B cell (primary cell): Measurements from ENCODE around the gene USP7. TPM values are rescaled to one million over a fixed set of nuclear protein-coding genes. Genes with fewer than 3 reads are reported as not detected.

Experiments used
- ATAC-seq: fragments of 200-7000 bp; cut with Tn5 transposase; one replicate; pipeline ENCODE4 v1.10.0; 2021; ENCODE audit warnings: low read depth, mild to moderate bottlenecking, moderate number of reproducible peaks, moderate library complexity
- CTCF ChIA-PET: fragments of 350-600 bp; sonication (Branson Sonifier 250); formaldehyde crosslinking; loops from one replicate; lab custom pipeline; 2021; ENCODE audit warnings: antibody characterized with exemption, inconsistent platforms; lab: Charles Lee
- POLR2A ChIA-PET: fragments of 350-600 bp; sonication (Branson Sonifier 250); formaldehyde crosslinking; loops from one replicate; lab custom pipeline; 2021; ENCODE audit warnings: antibody characterized with exemption; lab: Charles Lee
- DNase-seq: peaks from one replicate; pipeline ENCODE4 v3.0.0; 2013
- H2AFZ ChIP-seq: 2 replicates; pipeline ENCODE4 v1.6.1; 2012; ENCODE audit warnings: mild to moderate bottlenecking, low read depth, low read length; ENCODE audit not compliant: insufficient read depth, poor library complexity, severe bottlenecking
- H3K27ac ChIP-seq, 2 donors: 1 replicate in 1 of 2; 2 replicates in 1 of 2; pipeline ENCODE4 v1.5.1; 2012 to 2013; ENCODE audit warnings: low read length in 2 of 2, mild to moderate bottlenecking in 2 of 2, moderate library complexity in 1 of 2
- H3K27me3 ChIP-seq, 4 experiments: fragments of 200-600 bp in 1 of 4; sonication (generic) in 1 of 4; replicated peaks in 1 of 4; 1 replicate in 2 of 4; 2 replicates in 2 of 4; pipeline versions ENCODE4 v1.6.1 to v1.7.0; 2013 to 2016; ENCODE audit warnings: low read length in 3 of 4, mild to moderate bottlenecking in 2 of 4, mixed read lengths in 1 of 4, moderate library complexity in 1 of 4; ENCODE audit not compliant: insufficient read depth in 4 of 4, control insufficient read depth in 3 of 4; ENCODE audit errors: control extremely low read depth in 1 of 4
- H3K36me3 ChIP-seq, 2 experiments: replicated peaks in 1 of 2; 1 replicate in 1 of 2; 2 replicates in 1 of 2; pipeline versions ENCODE4 v1.6.1 to v1.7.1; 2013; ENCODE audit warnings: low read length in 1 of 2; ENCODE audit not compliant: insufficient read depth in 2 of 2, control insufficient read depth in 1 of 2; ENCODE audit errors: control extremely low read depth in 1 of 2, extremely low read depth in 1 of 2
- H3K4me1 ChIP-seq, 2 donors: fragments of 200-600 bp in 1 of 2; sonication (generic) in 1 of 2; 1 replicate in 1 of 2; 2 replicates in 1 of 2; pipeline versions ENCODE4 v1.5.1 to v1.6.1; 2013 to 2017; ENCODE audit warnings: low read length in 2 of 2; ENCODE audit not compliant: control insufficient read depth in 2 of 2, insufficient read depth in 2 of 2
- H3K4me2 ChIP-seq: replicated peaks from 2 replicates; pipeline ENCODE3; 2012; ENCODE audit warnings: mild to moderate bottlenecking, low read depth, low read length; ENCODE audit not compliant: poor library complexity, severe bottlenecking
- H3K4me3 ChIP-seq, 5 experiments: fragments of 200-600 bp in 1 of 5; sonication (generic) in 1 of 5; 1 replicate in 3 of 5; 2 replicates in 2 of 5; pipeline versions ENCODE4 v1.5.1 to v1.7.0; 2011 to 2016; ENCODE audit warnings: low read length in 4 of 5, mild to moderate bottlenecking in 4 of 5, low read depth in 2 of 5, control low read depth in 1 of 5, moderate library complexity in 1 of 5; ENCODE audit not compliant: insufficient read depth in 1 of 5; ENCODE audit errors: control extremely low read depth in 1 of 5, extremely low read depth in 1 of 5
- H3K79me2 ChIP-seq: fragments of 200-600 bp; sonication (generic); one replicate; pipeline ENCODE4 v1.6.0; 2016; ENCODE audit warnings: low read length; ENCODE audit not compliant: control insufficient read depth, insufficient read depth
- H3K9ac ChIP-seq: fragments of 200-600 bp; sonication (generic); 2 replicates; pipeline ENCODE4 v1.6.1; 2017; ENCODE audit warnings: mild to moderate bottlenecking, low read length, moderate library complexity
- H3K9me3 ChIP-seq, 3 donors: one replicate each; pipeline versions ENCODE4 v1.6.1 to v1.7.1; 2013; ENCODE audit warnings: low read length in 2 of 3; ENCODE audit not compliant: control insufficient read depth in 2 of 3, insufficient read depth in 1 of 3; ENCODE audit errors: control extremely low read depth in 1 of 3
- H4K20me1 ChIP-seq: 2 replicates; pipeline ENCODE4 v1.6.0; 2012; ENCODE audit warnings: mild to moderate bottlenecking, low read length; ENCODE audit not compliant: insufficient read depth, control insufficient read depth, poor library complexity, severe bottlenecking
- H3K27ac Mint-ChIP-seq: one replicate; pipeline ENCODE4 v1.8.0; 2021; ENCODE audit warnings: mixed read lengths
- H3K27me3 Mint-ChIP-seq: one replicate; pipeline ENCODE4 v1.8.0; 2021; ENCODE audit warnings: mixed read lengths
- H3K4me1 Mint-ChIP-seq: one replicate; pipeline ENCODE4 v1.8.0; 2021; ENCODE audit warnings: mixed read lengths
- H3K4me3 Mint-ChIP-seq: one replicate; pipeline ENCODE4 v1.8.0; 2021; ENCODE audit warnings: mixed read lengths
- H3K9me3 Mint-ChIP-seq: one replicate; pipeline ENCODE4 v1.8.0; 2022; ENCODE audit warnings: mixed read lengths; ENCODE audit not compliant: insufficient read depth
- EZH2 ChIP-seq: IDR thresholded peaks from 2 replicates; pipeline ENCODE4 v1.6.1; 2012; ENCODE audit warnings: borderline replicate concordance, low read depth, mild to moderate bottlenecking, moderate library complexity, low read length; ENCODE audit not compliant: insufficient read depth, poor library complexity, severe bottlenecking
- WGBS: methylation state at CpG from one replicate; pipeline ENCODE4 v1.1.5; 2013; ENCODE audit warnings: missing lambda C conversion rate; ENCODE audit not compliant: insufficient coverage; 5-methylcytosine and 5-hydroxymethylcytosine counted together
- intact Hi-C: fragments of 100-400 bp; cut with micrococcal nuclease; formaldehyde crosslinking; loops from one replicate; pipeline ENCODE4 v1.10.0; 2022
- polyA plus RNA-seq: library from polyadenylated mRNA; depleted of rRNA; stranded (reverse); fragments of >200 nt; gene quantifications from 2 replicates; pipeline ENCODE4 v1.2.3, GENCODE V29; 2012
- total RNA-seq, 2 donors: library from RNA; stranded (reverse); fragments of 120-200 nt in 1 of 2; gene quantifications; 1 replicate in 1 of 2; 2 replicates in 1 of 2; pipeline versions ENCODE4 v1.2.3 to v1.2.4, GENCODE V29; 2013 to 2022
- TF ChIP-seq, protein P1 (sequence below): fragments of 200-600 bp; IDR thresholded peaks from one replicate; pipeline ENCODE4 v1.8.0; 2022; ENCODE audit warnings: antibody characterized with exemption, mild to moderate bottlenecking

Gene USP7
- total and polyA plus RNA-seq, 2 donors (not counting 1 experiment from before 2014, with no cell fraction given) = 27.4 to 223 TPM

DNA sequence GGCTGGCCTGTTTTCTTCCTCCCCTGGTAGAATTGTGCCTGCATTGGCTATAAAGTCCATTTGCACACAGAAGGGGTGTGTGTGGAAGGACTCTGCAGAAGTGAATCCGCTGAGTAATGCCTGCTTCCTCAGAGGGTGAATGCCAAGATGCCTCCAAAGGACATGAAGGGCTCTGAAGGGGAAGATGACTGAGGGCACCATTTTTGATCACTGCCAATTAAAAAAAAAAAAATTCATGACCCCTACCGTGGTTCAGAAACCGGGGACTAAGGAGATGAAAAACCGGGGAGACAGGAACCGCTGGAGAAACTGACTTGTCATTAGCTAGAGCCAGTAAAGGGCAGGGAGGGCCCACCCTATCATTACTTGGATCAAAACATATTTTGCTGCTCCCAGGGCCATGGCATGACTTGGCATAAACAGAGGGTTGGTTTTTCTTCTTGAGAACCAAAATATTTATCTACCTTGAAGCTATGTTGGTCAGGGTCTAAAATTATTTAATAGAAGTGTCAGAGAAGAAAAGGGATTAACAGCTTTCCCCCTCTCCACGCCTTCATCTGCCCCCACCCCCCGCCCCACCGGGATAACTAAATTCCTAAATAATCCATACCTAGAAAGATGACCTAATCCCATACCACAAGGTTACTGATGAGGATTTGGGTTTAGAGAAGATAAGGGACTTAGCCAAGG lies 3.6 kb upstream of the USP7 start:
- Histone ChIP-seq H3K79me2 (peaks cover 18% of the 10 kb centered on the region), H3K4me3 (no peak overlapping the region), H3K27me3 (peaks cover 0 to 4% (median 0%) of the 10 kb centered on the region in 4 experiments), H4K20me1 (peaks cover 11% of the 10 kb centered on the region), H3K9ac (no peak overlapping the region), H3K4me1 (peaks cover 3 to 6% of the 10 kb centered on the region in 2 donors), H3K36me3 (no peaks in the 10 kb centered on the region), H3K9me3 (no peaks in the 10 kb centered on the region), H3K4me2 (no peak overlapping the region), H3K27ac (no peak overlapping the region), H2AFZ (no peak overlapping the region)
- ATAC-seq = no peak
- H3K4me1 Mint-ChIP-seq = peaks cover 6% of the 10 kb centered on the region
- 7% methylated on average over 3 of the region's 8 CpGs for WGBS
- intact Hi-C loops = no loop called here
- H3K4me3 Mint-ChIP-seq = no peak overlapping the region
- TF ChIP-seq, protein P1, sequence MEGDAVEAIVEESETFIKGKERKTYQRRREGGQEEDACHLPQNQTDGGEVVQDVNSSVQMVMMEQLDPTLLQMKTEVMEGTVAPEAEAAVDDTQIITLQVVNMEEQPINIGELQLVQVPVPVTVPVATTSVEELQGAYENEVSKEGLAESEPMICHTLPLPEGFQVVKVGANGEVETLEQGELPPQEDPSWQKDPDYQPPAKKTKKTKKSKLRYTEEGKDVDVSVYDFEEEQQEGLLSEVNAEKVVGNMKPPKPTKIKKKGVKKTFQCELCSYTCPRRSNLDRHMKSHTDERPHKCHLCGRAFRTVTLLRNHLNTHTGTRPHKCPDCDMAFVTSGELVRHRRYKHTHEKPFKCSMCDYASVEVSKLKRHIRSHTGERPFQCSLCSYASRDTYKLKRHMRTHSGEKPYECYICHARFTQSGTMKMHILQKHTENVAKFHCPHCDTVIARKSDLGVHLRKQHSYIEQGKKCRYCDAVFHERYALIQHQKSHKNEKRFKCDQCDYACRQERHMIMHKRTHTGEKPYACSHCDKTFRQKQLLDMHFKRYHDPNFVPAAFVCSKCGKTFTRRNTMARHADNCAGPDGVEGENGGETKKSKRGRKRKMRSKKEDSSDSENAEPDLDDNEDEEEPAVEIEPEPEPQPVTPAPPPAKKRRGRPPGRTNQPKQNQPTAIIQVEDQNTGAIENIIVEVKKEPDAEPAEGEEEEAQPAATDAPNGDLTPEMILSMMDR = no peak
- no peak for TF ChIP-seq EZH2
- no peaks in the 10 kb centered on the region for H3K9me3 Mint-ChIP-seq
- no peak for DNase-seq
- POLR2A ChIA-PET = interaction anchor here (0.6 kb wide), 3 partner anchors 19 to 137 kb away, joined by 4 to 10 read pairs (median 9); no protein-coding TSS in a partner anchor
- H3K27me3 Mint-ChIP-seq = peaks cover 7% of the 10 kb centered on the region
- H3K27ac Mint-ChIP-seq = no peak overlapping the region
- CTCF ChIA-PET = interaction anchor here (0.6 to 3.2 kb wide), 4 partner anchors 12 to 156 kb away, joined by 3 to 15 read pairs (median 4); no protein-coding TSS in a partner anchor

DNA sequence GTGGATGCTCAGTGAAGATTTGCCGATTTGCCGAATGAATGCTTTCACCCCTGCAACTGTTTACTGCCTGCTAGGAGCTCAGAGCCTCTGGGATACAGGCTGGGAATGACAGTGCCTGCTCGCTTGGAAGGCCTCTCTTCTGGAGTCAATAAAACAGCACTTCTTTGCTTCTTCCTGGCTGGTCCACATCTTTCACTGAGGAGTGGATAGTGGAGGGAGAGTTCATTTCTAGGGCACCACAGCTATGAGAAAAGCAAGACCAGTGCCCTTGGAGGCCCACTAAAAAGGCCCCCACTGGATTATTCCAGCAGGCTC lies 3.1 kb upstream of the USP7 start:
- no peak overlapping the region for H3K4me3 Mint-ChIP-seq
- H3K27me3 ChIP-seq = peaks cover 0 to 4% (median 0%) of the 10 kb centered on the region in 4 experiments
- ChIA-PET CTCF (interaction anchor here (0.7 to 3.2 kb wide), 3 partner anchors 42 to 157 kb away, joined by 3 to 15 read pairs (median 4); no protein-coding TSS in a partner anchor), POLR2A (interaction anchor here (0.6 kb wide), 1 partner anchor 19 kb away, joined by 10 read pairs; no protein-coding TSS in a partner anchor)
- TF ChIP-seq, protein P1 = no peak
- TF ChIP-seq EZH2 = no peak
- H3K79me2 ChIP-seq = peaks cover 23% of the 10 kb centered on the region
- H3K4me1 Mint-ChIP-seq = peaks cover 11% of the 10 kb centered on the region
- peaks cover 16% of the 10 kb centered on the region for H4K20me1 ChIP-seq
- H3K27me3 Mint-ChIP-seq = peaks cover 7% of the 10 kb centered on the region
- peaks cover 7 to 11% of the 10 kb centered on the region in 2 donors for H3K4me1 ChIP-seq
- no peak overlapping the region for H3K4me2 ChIP-seq
- no peaks in the 10 kb centered on the region for H3K9me3 Mint-ChIP-seq
- ATAC-seq = no peak
- H3K36me3 ChIP-seq = no peaks in the 10 kb centered on the region
- H3K9ac ChIP-seq = no peak overlapping the region
- DNase-seq = no peak
- no peak overlapping the region for H3K4me3 ChIP-seq
- WGBS = 100% methylated on average over 3 of the region's 3 CpGs
- H2AFZ ChIP-seq = no peak overlapping the region
- H3K27ac Mint-ChIP-seq = no peak overlapping the region
- no peaks in the 10 kb centered on the region for H3K9me3 ChIP-seq
- H3K27ac ChIP-seq = no peak overlapping the region
- intact Hi-C loops = no loop called here
